A549 treated with dexamethasone at 1 μM for 4 hours (cell line): ENCODE data around the gene GRM4. TPM values are rescaled to one million over a fixed set of nuclear protein-coding genes. Genes with fewer than 3 reads are reported as not detected.

Source experiments
- total RNA-seq: library from RNA; stranded (reverse); fragments of 200-300 nt; extraction: Qiagen RNA extraction; gene quantifications from 5 replicates; pipeline ENCODE4 v1.2.3, GENCODE V29; 2022

GRM4 gene
- 0.08 to 0.16 TPM (median 0.11 TPM) in 5 replicates for total RNA-seq

GRCh38 chr6:34146021-34146782, at the start of gene GRM4:
Gene GRM4, minus strand, starts transcription at chr6:34146087. Its CDS starts 12,591 bp downstream, at chr6:34133496.

Other genes with a start within 250 kb of the GRM4 start
- gene HMGA1, start 90.8 kb upstream of the GRM4 start, total RNA-seq = 388 to 628 TPM (median 525 TPM) in 5 replicates
- 16.3 to 21.8 TPM (median 21.1 TPM) in 5 replicates for gene SMIM29, start 102.9 kb upstream of the GRM4 start, total RNA-seq
- gene NUDT3, start 246.6 kb upstream of the GRM4 start, total RNA-seq = 7.1 to 8.6 TPM (median 7.8 TPM) in 5 replicates